H1 (cell line): ENCODE results near the gene EHBP1. TPM values are rescaled to one million over a fixed set of nuclear protein-coding genes. Genes with fewer than 3 reads are reported as not detected.

Experiments used
- CTCF ChIA-PET: fragments of 300-600 bp; sonication (Branson Sonifier 250); formaldehyde crosslinking; loops from one replicate; lab custom pipeline; 2021; ENCODE audit not compliant: partially characterized antibody; lab: Charles Lee
- POLR2A ChIA-PET: fragments of 300-600 bp; sonication (Branson Sonifier 250); formaldehyde crosslinking; loops from one replicate; lab custom pipeline; 2021; ENCODE audit warnings: inconsistent platforms; ENCODE audit not compliant: partially characterized antibody; lab: Charles Lee
- DNase-seq, 2 experiments: peaks; one replicate each; pipeline versions ENCODE4 v3.0.0 to v3.0.0-alpha.2; 2010 to 2022; ENCODE audit warnings: low spot score in 2 of 2, low read depth in 1 of 2, mixed read lengths in 1 of 2
- FAIRE-seq: peaks from 2 replicates; lab custom pipeline; 2011; peaks lifted over from hg19 to GRCh38; lab: Jason Lieb, UNC
- H2AFZ ChIP-seq: 2 replicates; pipeline ENCODE4 v1.8.1; 2012; ENCODE audit warnings: low read length, inconsistent platforms
- H2AK5ac ChIP-seq: 2 replicates; pipeline ENCODE4 v1.6.1; 2013; ENCODE audit warnings: low read depth, low read length
- H2BK120ac ChIP-seq: replicated peaks from 2 replicates; pipeline ENCODE3; 2013; ENCODE audit warnings: low read depth, low read length, inconsistent platforms
- H2BK12ac ChIP-seq: 2 replicates; pipeline ENCODE4 v1.6.1; 2013; ENCODE audit warnings: low read depth, low read length
- H2BK15ac ChIP-seq: 2 replicates; pipeline ENCODE4 v1.6.1; 2013; ENCODE audit warnings: low read length
- H2BK20ac ChIP-seq: 2 replicates; pipeline ENCODE4 v1.6.1; 2013; ENCODE audit warnings: low read length
- H2BK5ac ChIP-seq: 2 replicates; pipeline ENCODE4 v1.6.1; 2013; ENCODE audit warnings: low read depth, low read length
- H3K14ac ChIP-seq: 2 replicates; pipeline ENCODE4 v1.6.1; 2013; ENCODE audit warnings: inconsistent platforms; ENCODE audit not compliant: insufficient read length
- H3K18ac ChIP-seq: 2 replicates; pipeline ENCODE4 v1.6.1; 2013; ENCODE audit warnings: low read length; ENCODE audit errors: extremely low read depth
- H3K23ac ChIP-seq: 2 replicates; pipeline ENCODE4 v1.6.1; 2013; ENCODE audit warnings: inconsistent platforms; ENCODE audit not compliant: insufficient read length
- H3K23me2 ChIP-seq: 2 replicates; pipeline ENCODE4 v1.6.1; 2013; ENCODE audit warnings: low read depth, low read length
- H3K27ac ChIP-seq: 2 replicates; pipeline ENCODE4 v1.6.1; 2011; ENCODE audit warnings: low read depth, low read length, inconsistent platforms
- H3K27me3 ChIP-seq, 4 experiments: replicated peaks in 1 of 4; 1 replicate in 1 of 4; 2 replicates in 3 of 4; pipeline versions ENCODE4 v1.6.1 to v1.8.1; 2011 to 2013; ENCODE audit warnings: low read length in 3 of 4, mild to moderate bottlenecking in 3 of 4, inconsistent platforms in 2 of 4, mixed read lengths in 2 of 4, moderate library complexity in 1 of 4; ENCODE audit not compliant: control insufficient read depth in 3 of 4, insufficient read depth in 3 of 4; ENCODE audit errors: extremely low read depth in 1 of 4
- H3K36me3 ChIP-seq, 4 experiments: 2 replicates each; pipeline versions ENCODE4 v1.6.1 to v1.8.1; 2011 to 2013; ENCODE audit warnings: mild to moderate bottlenecking in 4 of 4, low read length in 3 of 4, moderate library complexity in 2 of 4, control low read depth in 1 of 4, inconsistent platforms in 1 of 4; ENCODE audit not compliant: insufficient read depth in 4 of 4, control insufficient read depth in 2 of 4
- H3K4ac ChIP-seq: replicated peaks from 2 replicates; pipeline ENCODE3; 2013; ENCODE audit warnings: low read length, low read depth, mixed read lengths, inconsistent platforms; ENCODE audit not compliant: insufficient read length
- H3K4me1 ChIP-seq, 4 experiments: replicated peaks in 1 of 4; 1 replicate in 1 of 4; 2 replicates in 3 of 4; pipeline versions ENCODE4 v1.6.1 to v1.8.1; 2011 to 2013; ENCODE audit warnings: low read length in 3 of 4, inconsistent platforms in 2 of 4, mixed read lengths in 1 of 4; ENCODE audit not compliant: insufficient read depth in 4 of 4, control insufficient read depth in 3 of 4
- H3K4me2 ChIP-seq, 2 experiments: 2 replicates each; pipeline versions ENCODE4 v1.6.1 to v1.8.1; 2011 to 2013; ENCODE audit warnings: low read depth in 2 of 2, low read length in 2 of 2, control low read depth in 1 of 2, inconsistent platforms in 1 of 2, mild to moderate bottlenecking in 1 of 2; ENCODE audit not compliant: insufficient read depth in 1 of 2
- H3K4me3 ChIP-seq, 4 experiments: fragments of 200-600, 300-600 bp in 1 of 4; sonication (generic), shearing (Covaris generic), sonication (Bioruptor Twin) in 1 of 4; 2 replicates each; pipeline versions ENCODE4 v1.5.1 to v1.8.1; 2011 to 2016; ENCODE audit warnings: low read length in 4 of 4, low read depth in 3 of 4, control low read depth in 2 of 4, inconsistent platforms in 2 of 4, mild to moderate bottlenecking in 2 of 4, mixed read lengths in 1 of 4, moderate library complexity in 1 of 4; ENCODE audit not compliant: insufficient read depth in 2 of 4; ENCODE audit errors: extremely low read depth in 1 of 4
- H3K56ac ChIP-seq: replicated peaks from 2 replicates; pipeline ENCODE3; 2013; ENCODE audit warnings: low read depth, mild to moderate bottlenecking, mixed read lengths, low read length, inconsistent platforms; ENCODE audit not compliant: insufficient read length
- H3K79me1 ChIP-seq: 2 replicates; pipeline ENCODE4 v1.6.1; 2013; ENCODE audit warnings: low read depth, low read length, control low read depth
- H3K79me2 ChIP-seq, 2 experiments: 2 replicates each; pipeline versions ENCODE4 v1.6.1 to v1.8.1; 2012 to 2013; ENCODE audit warnings: low read length in 2 of 2, mild to moderate bottlenecking in 2 of 2, inconsistent platforms in 1 of 2; ENCODE audit not compliant: insufficient read depth in 2 of 2, control insufficient read depth in 1 of 2
- H3K9ac ChIP-seq, 4 experiments: replicated peaks in 1 of 4; 1 replicate in 1 of 4; 2 replicates in 3 of 4; pipeline versions ENCODE4 v1.6.1 to v1.8.1; 2011 to 2013; ENCODE audit warnings: low read depth in 3 of 4, low read length in 3 of 4, control low read depth in 2 of 4, mild to moderate bottlenecking in 2 of 4, moderate library complexity in 2 of 4, inconsistent platforms in 1 of 4; ENCODE audit errors: extremely low read depth in 1 of 4
- H3K9me3 ChIP-seq, 2 experiments: 2 replicates each; pipeline versions ENCODE4 v1.6.1 to v1.8.1; 2012 to 2013; ENCODE audit warnings: mild to moderate bottlenecking in 2 of 2, moderate library complexity in 2 of 2, control low read depth in 1 of 2, inconsistent platforms in 1 of 2, low read depth in 1 of 2, low read length in 1 of 2, mixed read lengths in 1 of 2; ENCODE audit not compliant: insufficient read depth in 2 of 2
- H4K20me1 ChIP-seq, 2 experiments: replicated peaks in 1 of 2; 2 replicates each; pipeline versions ENCODE3 to v1.8.1; 2011 to 2013; ENCODE audit warnings: inconsistent platforms in 2 of 2, low read length in 2 of 2, mild to moderate bottlenecking in 1 of 2; ENCODE audit not compliant: insufficient read depth in 2 of 2, control insufficient read depth in 1 of 2
- H4K5ac ChIP-seq: 2 replicates; pipeline ENCODE4 v1.6.1; 2013; ENCODE audit warnings: low read length, low read depth, mixed read lengths, inconsistent platforms; ENCODE audit not compliant: insufficient read length
- H4K8ac ChIP-seq: 2 replicates; pipeline ENCODE4 v1.8.0; 2013; ENCODE audit warnings: mild to moderate bottlenecking, moderate library complexity, low read length, inconsistent platforms; ENCODE audit not compliant: insufficient read depth; ENCODE audit errors: extremely low read depth
- H4K91ac ChIP-seq: replicated peaks from 2 replicates; pipeline ENCODE3; 2013; ENCODE audit warnings: low read length, mixed read lengths, inconsistent platforms; ENCODE audit not compliant: insufficient read length
- BRCA1 ChIP-seq: IDR thresholded peaks from 2 replicates; pipeline ENCODE4 v1.6.1; 2012; ENCODE audit warnings: low read depth, low read length, improper control_type of control experiment
- EGR1 ChIP-seq: IDR thresholded peaks from 2 replicates; pipeline ENCODE4 v1.6.1; 2011; ENCODE audit warnings: low read depth, low read length, borderline replicate concordance
- EP300 ChIP-seq, 2 experiments: IDR thresholded peaks; 1 replicate in 1 of 2; 2 replicates in 1 of 2; pipeline ENCODE4 v1.6.1; 2011 to 2012; ENCODE audit warnings: low read depth in 2 of 2, low read length in 2 of 2, mild to moderate bottlenecking in 2 of 2, borderline replicate concordance in 1 of 2, inconsistent platforms in 1 of 2, moderate library complexity in 1 of 2
- GABPA ChIP-seq: IDR thresholded peaks from 2 replicates; pipeline ENCODE4 v1.6.1; 2011; ENCODE audit warnings: mild to moderate bottlenecking, low read length, moderate library complexity, borderline replicate concordance; ENCODE audit not compliant: insufficient read depth
- HDAC2 ChIP-seq, 2 experiments: fragments of 300-600 bp in 1 of 2; sonication (generic) in 1 of 2; IDR thresholded peaks; 2 replicates each; pipeline ENCODE4 v1.6.1; 2011 to 2012; ENCODE audit warnings: low read depth in 2 of 2, low read length in 2 of 2, mild to moderate bottlenecking in 2 of 2, moderate library complexity in 2 of 2, borderline replicate concordance in 1 of 2, inconsistent platforms in 1 of 2
- JUN ChIP-seq: IDR thresholded peaks from 2 replicates; pipeline ENCODE4 v1.6.1; 2011; ENCODE audit warnings: low read depth, mild to moderate bottlenecking, improper control_type of control experiment, low read length
- KDM4A ChIP-seq: IDR thresholded peaks from one replicate; pipeline ENCODE4 v1.7.1; 2012; ENCODE audit warnings: low read depth, mild to moderate bottlenecking, moderate library complexity, low read length, inconsistent platforms; ENCODE audit not compliant: severe bottlenecking
- KDM5A ChIP-seq: fragments of 200-600 bp; IDR thresholded peaks from 2 replicates; pipeline ENCODE4 v1.7.1; 2012; ENCODE audit warnings: mild to moderate bottlenecking, low read length, inconsistent platforms, mixed read lengths
- SAP30 ChIP-seq: fragments of 300-600 bp; sonication (generic); IDR thresholded peaks from 2 replicates; pipeline ENCODE4 v1.7.1; 2012; ENCODE audit warnings: low read length, moderate library complexity, mild to moderate bottlenecking, inconsistent platforms; ENCODE audit not compliant: insufficient read depth, insufficient replicate concordance
- TAF1 ChIP-seq: IDR thresholded peaks from 2 replicates; pipeline ENCODE4 v1.6.1; 2011; ENCODE audit warnings: mild to moderate bottlenecking, low read depth, low read length
- TEAD4 ChIP-seq: IDR thresholded peaks from 2 replicates; pipeline ENCODE4 v1.6.1; 2012; ENCODE audit warnings: low read depth, low read length, inconsistent platforms, mixed read lengths
- WGBS, 2 experiments: shearing (Covaris generic) in 1 of 2; methylation state at CpG; one replicate each; pipeline versions ENCODE4 v1.1.6 to v1.1.7; 2013 to 2015; ENCODE audit warnings: low lambda C conversion rate in 2 of 2, mixed read lengths in 2 of 2, inconsistent platforms in 1 of 2, low coverage in 1 of 2, missing lambda C conversion rate in 1 of 2; ENCODE audit not compliant: insufficient replicate concordance in 2 of 2, insufficient coverage in 1 of 2, insufficient read length in 1 of 2; ENCODE audit errors: extremely low coverage in 1 of 2, missing lambda C conversion rate in 1 of 2; 5-methylcytosine and 5-hydroxymethylcytosine counted together
- polyA plus RNA-seq, 7 experiments: library from polyadenylated mRNA; depleted of rRNA in 3 of 7; stranded (reverse) in 5 of 7; unstranded in 2 of 7; fragments of >200 nt in 5 of 7; fragments of 200-250 nt in 2 of 7; gene quantifications; 1 replicate in 5 of 7; 2 replicates in 1 of 7; 4 replicates in 1 of 7; pipeline versions ENCODE4 v1.2.1 to v1.2.3, GENCODE V29; 2011 to 2013; ENCODE audit warnings: missing spikeins in 2 of 7, mixed read lengths in 2 of 7
- total RNA-seq: library from RNA; stranded (reverse); fragmentation: NEBNext Ultra II Directional; extraction: Animal tissue kit (Norgen Biotek cat#: 25700); gene quantifications from 2 replicates; pipeline ENCODE4 v1.2.1, GENCODE V29; 2021

Gene EHBP1
- total and polyA plus RNA-seq, 2 of the 8 experiments (the other 6 are each of a cell fraction or from before 2014, with no cell fraction given) = 12.0 to 64.1 TPM

DNA sequence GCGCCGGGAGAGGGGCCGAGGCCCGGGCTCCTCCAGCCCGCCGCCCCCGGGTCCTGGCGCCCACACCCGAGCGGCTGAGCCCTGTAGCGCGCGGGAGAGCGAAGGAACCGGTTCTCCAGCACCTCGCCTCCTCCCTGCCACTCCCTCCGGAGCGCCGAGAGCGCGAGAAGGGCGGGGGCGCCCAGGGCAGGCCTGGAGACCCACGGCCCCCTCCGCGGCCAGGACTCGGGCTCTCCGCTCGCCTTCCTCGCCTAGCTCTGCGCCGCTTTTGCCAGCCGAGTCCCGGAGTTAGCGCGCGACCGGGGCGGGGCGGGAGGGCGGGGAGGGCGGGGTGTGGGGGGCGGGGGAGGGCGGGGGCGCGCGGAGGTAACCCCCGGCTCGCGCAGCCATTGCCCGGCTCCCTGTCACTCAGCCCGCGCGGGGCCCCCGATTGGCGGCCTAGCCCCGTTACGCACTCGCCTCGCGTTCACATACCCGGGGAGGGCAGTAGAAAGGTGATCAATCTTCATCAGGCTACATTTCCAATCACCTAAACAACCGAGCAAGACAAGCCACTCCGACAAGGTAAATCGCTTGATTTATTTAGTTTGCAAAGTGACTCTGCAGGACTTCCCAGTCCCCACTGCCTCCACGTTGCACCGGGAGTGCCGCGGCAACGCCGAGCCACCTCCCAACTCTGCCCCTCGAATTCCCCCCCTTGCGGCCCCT lies 345.0 kb downstream of the EHBP1 start, which contains the start of gene OTX1:
Gene OTX1, plus strand, starts transcription at position 497 of the 708 bp plus-strand sequence. CDS start 2,161 bp downstream, outside the sequence.
- no peak within 1 kb of the TSS for H2BK120ac ChIP-seq
- peak within 1 kb of the TSS; percentile 88; the same call in 1 of the 2 replicates for H2BK15ac ChIP-seq
- H3K56ac ChIP-seq = no peak within 1 kb of the TSS
- H2BK20ac ChIP-seq = no peak within 1 kb of the TSS; the same call in 1 of the 2 replicates
- H3K18ac ChIP-seq = peak within 1 kb of the TSS; percentile 83
- H4K20me1 ChIP-seq = peaks cover 8 to 10% of the 10 kb centered on the region in 2 experiments
- peaks cover 0 to 8% (median 0%) of the 10 kb centered on the region in 4 experiments; a peak in 2 of 8 replicates for H3K36me3 ChIP-seq
- CTCF ChIA-PET = interaction anchor here (1.0 kb wide), 1 partner anchor 29 kb away, joined by 3 read pairs; no protein-coding TSS in a partner anchor
- no peak within 1 kb of the TSS for H4K91ac ChIP-seq
- H3K27me3 ChIP-seq = peaks cover 33 to 96% (median 82%) of the 10 kb centered on the region in 4 experiments
- FAIRE-seq (no peak), DNase-seq (peak in 1 of 2 experiments; percentile 89)
- no peak within 1 kb of the TSS for H2AK5ac ChIP-seq
- POLR2A ChIA-PET = interaction anchor here (1.3 to 6.8 kb wide), 2 partner anchors 9 to 15 kb away, joined by 3 to 32 read pairs; no protein-coding TSS in a partner anchor
- peaks cover 6 to 50% (median 33%) of the 10 kb centered on the region in 4 experiments for H3K4me1 ChIP-seq
- H4K8ac ChIP-seq = peak within 1 kb of the TSS; percentile 72
- no peaks in the 10 kb centered on the region for H3K79me2 ChIP-seq
- H3K23ac ChIP-seq = no peak within 1 kb of the TSS
- peak within 1 kb of the TSS; percentile 25 to 57 (median 29); a peak in 5 of 7 replicates for H3K9ac ChIP-seq
- H3K4me3 ChIP-seq = peak within 1 kb of the TSS; percentile 59 to 80 (median 70)
- peak within 1 kb of the TSS; percentile 80; the same call in 1 of the 2 replicates for H2BK12ac ChIP-seq
- H4K5ac ChIP-seq = peak within 1 kb of the TSS; percentile 62
- H3K4ac ChIP-seq = peak within 1 kb of the TSS; percentile 14
- no peaks in the 10 kb centered on the region for H3K9me3 ChIP-seq
- no peak within 1 kb of the TSS for H3K14ac ChIP-seq
- H3K79me1 ChIP-seq = no peaks in the 10 kb centered on the region
- peak within 1 kb of the TSS; percentile 48; the same call in 1 of the 2 replicates for H2AFZ ChIP-seq
- 1% methylated on average over 15 of the region's 73 CpGs; no CpG with 5 or more reads in 1 of the 2 experiments for whole genome bisulfite sequencing, 2 experiments
- H3K27ac ChIP-seq = no peak within 1 kb of the TSS
- peak within 1 kb of the TSS; percentile 52; the same call in 1 of the 2 replicates for H2BK5ac ChIP-seq
- H3K4me2 ChIP-seq = peak within 1 kb of the TSS; percentile 86 to 97
- H3K23me2 ChIP-seq = peaks cover 40% of the 10 kb centered on the region
- TF ChIP-seq HDAC2 (IDR thresholded peaks at IDR 0.05; ENCODE audit: borderline replicate concordance in 1 of 2, low read depth in 2 of 2, low read length in 2 of 2) (no peak), BRCA1 (no peak), GABPA (no peak), KDM4A (peak; percentile 47), EP300 (IDR thresholded peaks at IDR 0.05; ENCODE audit: borderline replicate concordance in 1 of 2, low read depth in 2 of 2, low read length in 2 of 2) (no peak), TEAD4 (peak; percentile 10; the same call in 1 of the 2 replicates), KDM5A (no peak), TAF1 (peak; percentile 35; the same call in 1 of the 2 replicates), SAP30 (no peak), JUN (no peak), EGR1 (no peak)
